ENCODE data around the gene RPL31. TPM values are rescaled to one million over a fixed set of nuclear protein-coding genes. Genes with fewer than 3 reads are reported as not detected.

Gene RPL31
- polyA plus RNA-seq, 1 donor = 2,352 TPM

- no peak for DNase-seq
These were observed 33.6 kb upstream of the RPL31 start for GRCh38 chr2:100968146-100969145.

- DNase-seq = no peak
These were observed 32.1 kb upstream of the RPL31 start for GRCh38 chr2:100969998-100970397.

GRCh38 chr2:100971221-100971620, 30.9 kb upstream of the RPL31 start:
- no peak for DNase-seq

GRCh38 chr2:100972452-100972851, 29.6 kb upstream of the RPL31 start:
- no peak for DNase-seq

GRCh38 chr2:100974712-100975520, 27.2 kb upstream of the RPL31 start:
- no peak for DNase-seq

GRCh38 chr2:100975521-100975785, 26.6 kb upstream of the RPL31 start:
- DNase-seq = no peak

- DNase-seq = no peak
These were observed 26.0 kb upstream of the RPL31 start for GRCh38 chr2:100976061-100976460.

GRCh38 chr2:100976645-100977391, 25.3 kb upstream of the RPL31 start:
- DNase-seq = no peak

GRCh38 chr2:100977511-100977910, 24.6 kb upstream of the RPL31 start:
- no peak for DNase-seq

- no peak for DNase-seq
These were observed 23.4 kb upstream of the RPL31 start for GRCh38 chr2:100978582-100979191.

GRCh38 chr2:100980046-100980445, 22.0 kb upstream of the RPL31 start:
- DNase-seq = no peak

GRCh38 chr2:100981011-100981410, 21.1 kb upstream of the RPL31 start:
- no peak for DNase-seq

GRCh38 chr2:100982431-100982861, 19.6 kb upstream of the RPL31 start:
- no peak for DNase-seq

- no peak for DNase-seq
These were observed 18.9 kb upstream of the RPL31 start for GRCh38 chr2:100983201-100983600.

- DNase-seq = no peak
These were observed 18.3 kb upstream of the RPL31 start for GRCh38 chr2:100983684-100984310.

GRCh38 chr2:100984892-100985307, 17.2 kb upstream of the RPL31 start:
- DNase-seq = peak; percentile 59

GRCh38 chr2:100986157-100986556, 15.9 kb upstream of the RPL31 start:
- no peak for DNase-seq

GRCh38 chr2:100987536-100987935, 14.6 kb upstream of the RPL31 start:
- no peak for DNase-seq

GRCh38 chr2:100987974-100988373, 14.1 kb upstream of the RPL31 start:
- DNase-seq = no peak

- no peak for DNase-seq
These were observed 13.3 kb upstream of the RPL31 start for GRCh38 chr2:100988630-100989417.

- DNase-seq = no peak
These were observed 12.4 kb upstream of the RPL31 start for GRCh38 chr2:100989666-100990065.
